GM12878 (cell line): ENCODE data around the gene SLC2A2. TPM values are rescaled to one million over a fixed set of nuclear protein-coding genes. Genes with fewer than 3 reads are reported as not detected.

Source experiments
- ATAC-seq: fragments of 200-7000 bp; cut with Tn5 transposase; 3 replicates; pipeline ENCODE4 v1.9.1; 2020; ENCODE audit warnings: mild to moderate bottlenecking, moderate library complexity
- BruUV-seq: library from RNA; stranded (reverse); fragments of 400-500 nt; replicated peaks from 2 replicates; lab custom pipeline; 2021; lab: Mats Ljungman, UMichigan
- CTCF ChIA-PET: fragments of 300-600 bp; sonication (Branson Sonifier 250); formaldehyde crosslinking; extraction: SDS; loops from one replicate; lab custom pipeline; 2021; ENCODE audit warnings: inconsistent platforms; lab: Yijun Ruan, JAX
- POLR2A ChIA-PET: fragments of 350-600 bp; formaldehyde crosslinking; extraction: SDS; loops from one replicate; lab custom pipeline; 2021; ENCODE audit warnings: inconsistent platforms; lab: Charles Lee
- RAD21 ChIA-PET: fragments of 300-600 bp; sonication (Branson Sonifier 250); formaldehyde crosslinking; loops from one replicate; lab custom pipeline; 2023; ENCODE audit warnings: antibody characterized with exemption; ENCODE audit not compliant: unreplicated experiment; lab: Charles Lee
- SMC1A ChIA-PET: fragments of 300-600 bp; sonication (Branson Sonifier 250); formaldehyde crosslinking; loops from one replicate; lab custom pipeline; 2023; ENCODE audit not compliant: unreplicated experiment, uncharacterized antibody; lab: Charles Lee
- DNase-seq: peaks from one replicate; pipeline ENCODE4 v3.0.0-alpha.2; 2011; ENCODE audit warnings: low read depth, low spot score
- FAIRE-seq: peaks from 3 replicates; lab custom pipeline; 2011; peaks lifted over from hg19 to GRCh38; lab: Jason Lieb, UNC
- H2AFZ ChIP-seq: 2 replicates; pipeline ENCODE4 v1.6.0; 2011; ENCODE audit warnings: low read depth, low read length, control low read depth; ENCODE audit not compliant: control insufficient read depth
- H3K27ac ChIP-seq: 2 replicates; pipeline ENCODE4 v1.5.1; 2011; ENCODE audit warnings: control low read depth; ENCODE audit not compliant: control insufficient read depth, insufficient read depth
- H3K27me3 ChIP-seq, 2 experiments: replicated peaks in 1 of 2; 2 replicates each; pipeline versions ENCODE4 v1.6.0 to v1.6.1; 2011; ENCODE audit warnings: low read length in 1 of 2; ENCODE audit not compliant: control insufficient read depth in 2 of 2, insufficient read depth in 2 of 2
- H3K36me3 ChIP-seq, 2 experiments: 2 replicates each; pipeline ENCODE4 v1.5.1; 2011; ENCODE audit warnings: low read length in 1 of 2; ENCODE audit not compliant: control insufficient read depth in 2 of 2, insufficient read depth in 2 of 2
- H3K4me1 ChIP-seq: 2 replicates; pipeline ENCODE4 v1.6.1; 2011; ENCODE audit warnings: mild to moderate bottlenecking, low read length, moderate library complexity, mixed read lengths; ENCODE audit not compliant: control insufficient read depth, insufficient read depth
- H3K4me2 ChIP-seq: 2 replicates; pipeline ENCODE4 v1.6.0; 2011; ENCODE audit warnings: control low read depth; ENCODE audit not compliant: control insufficient read depth, insufficient read depth
- H3K4me3 ChIP-seq: fragments of 200-600 bp; sonication (generic); 2 replicates; pipeline ENCODE4 v1.5.1; 2016
- H3K79me2 ChIP-seq: 2 replicates; pipeline ENCODE4 v1.6.0; 2011; ENCODE audit warnings: low read length; ENCODE audit not compliant: control insufficient read depth, insufficient read depth
- H3K9ac ChIP-seq: 2 replicates; pipeline ENCODE4 v1.8.0; 2011; ENCODE audit warnings: low read length, control low read depth, mixed read lengths; ENCODE audit not compliant: control insufficient read depth, insufficient read depth
- H3K9me3 ChIP-seq: replicated peaks from 3 replicates; pipeline ENCODE4 v1.5.1; 2011; ENCODE audit warnings: mild to moderate bottlenecking, low read length; ENCODE audit not compliant: control insufficient read depth, insufficient read depth
- H4K20me1 ChIP-seq: 2 replicates; pipeline ENCODE4 v1.6.0; 2011; ENCODE audit not compliant: control insufficient read depth, insufficient read depth
- ATF7 ChIP-seq: fragments of 450-650 bp; IDR thresholded peaks from 2 replicates; pipeline ENCODE4 v1.6.1; 2016; ENCODE audit warnings: low read depth, mild to moderate bottlenecking
- BRCA1 ChIP-seq: IDR thresholded peaks from 2 replicates; pipeline ENCODE4 v1.6.1; 2011; ENCODE audit warnings: low read depth, low read length, improper control_type of control experiment
- IKZF2 ChIP-seq, 2 experiments: fragments of 450-650 bp; IDR thresholded peaks; 2 replicates each; pipeline ENCODE4 v1.6.1; 2017; ENCODE audit warnings: mild to moderate bottlenecking in 2 of 2, moderate library complexity in 2 of 2
- RCOR1 ChIP-seq: conservative IDR thresholded peaks from 2 replicates; pipeline ENCODE4 v1.6.1; 2012; ENCODE audit warnings: low read depth, low read length, improper control_type of control experiment
- RELB ChIP-seq: fragments of 450-650 bp; IDR thresholded peaks from 2 replicates; pipeline ENCODE4 v1.6.1; 2017; ENCODE audit warnings: low read depth, mild to moderate bottlenecking, moderate library complexity
- ZBTB33 ChIP-seq: fragments of 450-650 bp; IDR thresholded peaks from 2 replicates; pipeline ENCODE4 v1.6.1; 2017; ENCODE audit warnings: mild to moderate bottlenecking
- WGBS: methylation state at CpG from one replicate; pipeline ENCODE4 v1.1.6; 2016; ENCODE audit warnings: low lambda C conversion rate; ENCODE audit not compliant: insufficient replicate concordance, insufficient coverage; ENCODE audit errors: missing lambda C conversion rate; 5-methylcytosine and 5-hydroxymethylcytosine counted together
- in situ Hi-C: fragments of 300-500 bp; cut with MboI; formaldehyde crosslinking; loops from 9 replicates; pipeline ENCODE4 v1.14.3; 2018; ENCODE audit warnings: mixed read lengths
- intact Hi-C: fragments of 100-400 bp; cut with micrococcal nuclease; formaldehyde crosslinking; loops from one replicate; pipeline ENCODE4 v1.14.2; 2022; ENCODE audit not compliant: unreplicated experiment
- polyA plus RNA-seq, 11 experiments: library from polyadenylated mRNA; depleted of rRNA in 4 of 11; unstranded in 6 of 11; stranded (reverse) in 5 of 11; fragments of >200 nt; fragmentation: Nextera tagmentation in 4 of 11; fragmentation: Illumina TruSeq in 1 of 11; extraction: Ambion mirVana in 4 of 11; extraction: Trizol in 1 of 11; gene quantifications; 1 replicate in 1 of 11; 2 replicates in 10 of 11; pipeline versions ENCODE4 v1.2.1 to v1.2.3, GENCODE V29; 2011 to 2016; ENCODE audit warnings: inconsistent platforms in 2 of 11, missing spikeins in 2 of 11, low read depth in 1 of 11
- total RNA-seq, 4 experiments: library from RNA; depleted of rRNA in 3 of 4; stranded (reverse); fragments of >200 nt in 3 of 4; fragmentation: Illumina TruSeq in 1 of 4; extraction: Trizol in 1 of 4; gene quantifications; 2 replicates each; pipeline versions ENCODE4 v1.2.1 to v1.2.3, GENCODE V29; 2013 to 2021

The SLC2A2 gene
- total and polyA plus RNA-seq, 10 of the 15 experiments (the other 5 are each of a cell fraction or from before 2014, with no cell fraction given): 0.04 to 0.10 (median 0.04) TPM; not detected in 7

DNA sequence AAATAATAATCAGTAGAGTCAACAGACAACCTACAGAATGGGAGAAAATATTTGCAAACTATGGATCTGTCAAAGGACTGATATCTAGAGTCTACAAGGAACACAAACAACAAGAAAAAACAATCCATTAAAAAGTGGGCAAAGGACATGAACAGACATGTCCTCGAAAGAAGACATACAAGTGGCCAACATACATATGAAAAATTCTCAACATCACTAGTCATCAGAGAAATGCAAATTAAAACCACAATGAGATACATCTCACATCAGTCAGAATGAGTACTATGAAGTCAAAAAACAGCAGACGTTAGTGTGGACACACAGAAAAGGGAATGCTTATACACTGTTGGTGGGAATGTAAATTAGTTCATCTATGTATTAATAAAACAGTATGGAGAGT, 33.7 kb downstream of the SLC2A2 start:
- no peak overlapping the region for H3K9ac ChIP-seq
- DNase-seq (no peak), FAIRE-seq (peak; percentile 18), ATAC-seq (peak; percentile 81)
- no peak overlapping the region for H3K4me3 ChIP-seq
- ChIA-PET CTCF (no interaction called here), POLR2A (no interaction called here), SMC1A (no interaction called here), RAD21 (interaction anchor here (0.7 kb wide), 1 partner anchor 8 kb away, joined by 3 read pairs; no protein-coding TSS in a partner anchor)
- H3K9me3 ChIP-seq: no peaks in the 10 kb centered on the region; the same call in 2 of the 3 replicates
- H3K27me3 ChIP-seq: peaks cover 0 to 6% of the 10 kb centered on the region in 2 experiments; a peak in 2 of 4 replicates
- intact Hi-C loops (no loop called here), in situ Hi-C loops (no loop called here)
- BruUV-seq: no TSS peak
- no peak overlapping the region for H2AFZ ChIP-seq
- no peak overlapping the region for H3K4me2 ChIP-seq
- H3K79me2 ChIP-seq: no peaks in the 10 kb centered on the region
- no peaks in the 10 kb centered on the region for H4K20me1 ChIP-seq
- TF ChIP-seq RCOR1 (no peak), ATF7 (0 out of 2 replicates have a peak, but pooled peaks have one; percentile 40), ZBTB33 (no peak), RELB (no peak), BRCA1 (no peak), IKZF2 (IDR thresholded peaks at IDR 0.05) (peak; percentile 14 to 48; a peak in 2 of 4 replicates)
- no peaks in the 10 kb centered on the region for H3K36me3 ChIP-seq
- no peaks in the 10 kb centered on the region for H3K4me1 ChIP-seq
- no peak overlapping the region for H3K27ac ChIP-seq
- 4% methylated on average over 2 of the region's 2 CpGs for WGBS
